ENCODE results near the gene SEMA3F. TPM values are rescaled to one million over a fixed set of nuclear protein-coding genes. Genes with fewer than 3 reads are reported as not detected.
"Not testable (repeated sequence)": the region's sequence is repeated elsewhere in the genome, so short reads cannot be mapped to it uniquely, and the experiment has no call there.

Gene SEMA3F
- total RNA-seq, 5 donors from 2014 or later (not counting 1 experiment from before 2014, with no cell fraction given): 0.32 to 0.46 (median 0.36) TPM; not detected in 1

GRCh38 chr3:50228184-50228763 lies 73.2 kb downstream of the SEMA3F start:
- CTCF ChIA-PET: interaction anchor here (0.6 to 5.5 kb wide), 6 partner anchors 15 to 100 kb away, joined by 3 to 60 read pairs (median 4); no protein-coding TSS in a partner anchor
- H3K27ac Mint-ChIP-seq: peak overlapping the region; percentile 84 to 88
- H3K9me3 ChIP-seq; H3K9me3 Mint-ChIP-seq; H3K27me3 Mint-ChIP-seq; DNase-seq; ATAC-seq (replicated peaks in 1 of 4); H3K27me3 ChIP-seq (replicated peaks in 1 of 2; ENCODE audit: control insufficient read depth in 2 of 2, extremely low read depth in 1 of 2, insufficient read depth in 2 of 2, low read length in 1 of 2); H3K27ac ChIP-seq (ENCODE audit: low read length); H3K36me3 Mint-ChIP-seq; H3K36me3 ChIP-seq (ENCODE audit: control insufficient read depth in 2 of 2, extremely low read depth in 1 of 2, insufficient read depth in 1 of 2, low read length in 1 of 2): not testable (repeated sequence)
- H3K4me3 ChIP-seq (ENCODE audit: control insufficient read depth in 1 of 2, extremely low read depth in 1 of 2, low read length in 1 of 2): peak overlapping the region; percentile 67 to 95
- H3K4me1 ChIP-seq (ENCODE audit: control insufficient read depth in 1 of 2, extremely low read depth in 1 of 2, insufficient read depth in 2 of 2, low read length in 2 of 2): peaks cover 0 to 32% of the 10 kb centered on the region in 2 experiments
- H3K4me1 Mint-ChIP-seq: peaks cover 19 to 33% (median 27%) of the 10 kb centered on the region in 3 donors
- peak overlapping the region; percentile 89 to 93 (median 91) for H3K4me3 Mint-ChIP-seq
- 63% methylated on average over 15 of the region's 15 CpGs for WGBS (ENCODE audit: insufficient coverage)
- POLR2A ChIA-PET: interaction anchor here in 1 of 2 donors (0.8 to 1.8 kb wide), 2 partner anchors 12 to 19 kb away, joined by 3 to 4 read pairs; no protein-coding TSS in a partner anchor

- peaks cover 21 to 33% (median 29%) of the 10 kb centered on the region in 3 donors for H3K4me1 Mint-ChIP-seq
- ChIA-PET POLR2A (interaction anchor here in 1 of 2 donors (0.6 kb wide), 1 partner anchor 26 kb away, joined by 8 read pairs; no protein-coding TSS in a partner anchor), CTCF (interaction anchor here in 1 of 2 donors (0.6 to 5.5 kb wide), 3 partner anchors 10 to 17 kb away, joined by 3 to 60 read pairs (median 5); no protein-coding TSS in a partner anchor)
- Histone ChIP-seq H3K27me3 (replicated peaks in 1 of 2; ENCODE audit: control insufficient read depth in 2 of 2, extremely low read depth in 1 of 2, insufficient read depth in 2 of 2, low read length in 1 of 2) (peaks cover 0 to 6% of the 10 kb centered on the region in 2 experiments), H3K27ac (ENCODE audit: low read length) (no peak overlapping the region), H3K4me3 (ENCODE audit: control insufficient read depth in 1 of 2, extremely low read depth in 1 of 2, low read length in 1 of 2) (no peak overlapping the region), H3K9me3 (no peaks in the 10 kb centered on the region), H3K36me3 (ENCODE audit: control insufficient read depth in 2 of 2, extremely low read depth in 1 of 2, insufficient read depth in 1 of 2, low read length in 1 of 2) (no peaks in the 10 kb centered on the region), H3K4me1 (ENCODE audit: control insufficient read depth in 1 of 2, extremely low read depth in 1 of 2, insufficient read depth in 2 of 2, low read length in 2 of 2) (peaks cover 0 to 32% of the 10 kb centered on the region in 2 experiments)
- H3K36me3 Mint-ChIP-seq: no peaks in the 10 kb centered on the region
- H3K27ac Mint-ChIP-seq: peak overlapping the region; percentile 10 to 46
- no peaks in the 10 kb centered on the region for H3K27me3 Mint-ChIP-seq
- ATAC-seq (replicated peaks in 1 of 4) (no peak), DNase-seq (no peak)
- H3K9me3 Mint-ChIP-seq: no peaks in the 10 kb centered on the region
- 100% methylated on average over 2 of the region's 3 CpGs for WGBS (ENCODE audit: insufficient coverage)
- peak overlapping the region in 2 of 3 donors; percentile 17 to 49 for H3K4me3 Mint-ChIP-seq
These were observed 74.4 kb downstream of the SEMA3F start for GRCh38 chr3:50229490-50229889.

GRCh38 chr3:50230104-50230793 lies 75.1 kb downstream of the SEMA3F start:
- POLR2A ChIA-PET: no interaction called here
- no peaks in the 10 kb centered on the region for H3K9me3 Mint-ChIP-seq
- H3K27me3 Mint-ChIP-seq: no peaks in the 10 kb centered on the region

GRCh38 chr3:50230794-50231125 lies 75.6 kb downstream of the SEMA3F start:
- Histone ChIP-seq H3K4me1 (ENCODE audit: control insufficient read depth in 1 of 2, extremely low read depth in 1 of 2, insufficient read depth in 2 of 2, low read length in 2 of 2) (peaks cover 2 to 42% of the 10 kb centered on the region in 2 experiments), H3K27ac (ENCODE audit: low read length) (no peak overlapping the region), H3K27me3 (replicated peaks in 1 of 2; ENCODE audit: control insufficient read depth in 2 of 2, extremely low read depth in 1 of 2, insufficient read depth in 2 of 2, low read length in 1 of 2) (peaks cover 0 to 4% of the 10 kb centered on the region in 2 experiments), H3K9me3 (no peaks in the 10 kb centered on the region), H3K4me3 (ENCODE audit: control insufficient read depth in 1 of 2, extremely low read depth in 1 of 2, low read length in 1 of 2) (no peak overlapping the region), H3K36me3 (ENCODE audit: control insufficient read depth in 2 of 2, extremely low read depth in 1 of 2, insufficient read depth in 1 of 2, low read length in 1 of 2) (no peaks in the 10 kb centered on the region)
- ChIA-PET CTCF (interaction anchor here in 1 of 2 donors (1.7 kb wide), 1 partner anchor 16 kb away, joined by 4 read pairs; no protein-coding TSS in a partner anchor), POLR2A (no interaction called here)
- WGBS (ENCODE audit: insufficient coverage): 90% methylated on average over 4 of the region's 4 CpGs
- ATAC-seq (replicated peaks in 1 of 4) (no peak), DNase-seq (no peak)
- Mint-ChIP-seq H3K4me1 (peaks cover 25 to 38% (median 33%) of the 10 kb centered on the region in 3 donors), H3K27me3 (no peaks in the 10 kb centered on the region), H3K36me3 (no peaks in the 10 kb centered on the region), H3K27ac (no peak overlapping the region), H3K9me3 (no peaks in the 10 kb centered on the region), H3K4me3 (no peak overlapping the region)

More at GRCh38 chr3:50230104-50230793, 75.1 kb downstream of the SEMA3F start:
- Histone ChIP-seq H3K4me3 (ENCODE audit: control insufficient read depth in 1 of 2, extremely low read depth in 1 of 2, low read length in 1 of 2) (no peak overlapping the region), H3K27ac (ENCODE audit: low read length) (no peak overlapping the region), H3K36me3 (ENCODE audit: control insufficient read depth in 2 of 2, extremely low read depth in 1 of 2, insufficient read depth in 1 of 2, low read length in 1 of 2) (no peaks in the 10 kb centered on the region), H3K4me1 (ENCODE audit: control insufficient read depth in 1 of 2, extremely low read depth in 1 of 2, insufficient read depth in 2 of 2, low read length in 2 of 2) (peaks cover 2 to 40% of the 10 kb centered on the region in 2 experiments), H3K27me3 (replicated peaks in 1 of 2; ENCODE audit: control insufficient read depth in 2 of 2, extremely low read depth in 1 of 2, insufficient read depth in 2 of 2, low read length in 1 of 2) (peaks cover 0 to 6% of the 10 kb centered on the region in 2 experiments), H3K9me3 (no peaks in the 10 kb centered on the region)
- H3K27ac Mint-ChIP-seq: no peak overlapping the region
- H3K4me3 Mint-ChIP-seq: no peak overlapping the region
- no peak for ATAC-seq (replicated peaks in 1 of 4)
- H3K4me1 Mint-ChIP-seq: peaks cover 21 to 34% (median 32%) of the 10 kb centered on the region in 3 donors
- no peak for DNase-seq
- WGBS (ENCODE audit: insufficient coverage): 84% methylated on average over 7 of the region's 8 CpGs
- H3K36me3 Mint-ChIP-seq: no peaks in the 10 kb centered on the region
- CTCF ChIA-PET: interaction anchor here in 1 of 2 donors (1.3 to 1.7 kb wide), 2 partner anchors 13 to 16 kb away, joined by 4 to 5 read pairs; no protein-coding TSS in a partner anchor

GRCh38 chr3:50231581-50231980 lies 76.5 kb downstream of the SEMA3F start:
- no peaks in the 10 kb centered on the region for H3K27me3 Mint-ChIP-seq
- H3K4me1 Mint-ChIP-seq: peaks cover 20 to 36% (median 29%) of the 10 kb centered on the region in 3 donors
- H3K27ac Mint-ChIP-seq: no peak overlapping the region

GRCh38 chr3:50232303-50232702 lies 77.2 kb downstream of the SEMA3F start:
- Histone ChIP-seq H3K27me3 (replicated peaks in 1 of 2; ENCODE audit: control insufficient read depth in 2 of 2, extremely low read depth in 1 of 2, insufficient read depth in 2 of 2, low read length in 1 of 2) (no peaks in the 10 kb centered on the region), H3K27ac (ENCODE audit: low read length) (no peak overlapping the region), H3K36me3 (ENCODE audit: control insufficient read depth in 2 of 2, extremely low read depth in 1 of 2, insufficient read depth in 1 of 2, low read length in 1 of 2) (no peaks in the 10 kb centered on the region), H3K4me1 (ENCODE audit: control insufficient read depth in 1 of 2, extremely low read depth in 1 of 2, insufficient read depth in 2 of 2, low read length in 2 of 2) (peaks cover 2 to 33% of the 10 kb centered on the region in 2 experiments), H3K4me3 (ENCODE audit: control insufficient read depth in 1 of 2, extremely low read depth in 1 of 2, low read length in 1 of 2) (no peak overlapping the region), H3K9me3 (no peaks in the 10 kb centered on the region)
- no peaks in the 10 kb centered on the region for H3K36me3 Mint-ChIP-seq
- H3K27ac Mint-ChIP-seq: peak overlapping the region in 1 of 2 donors; percentile 27
- H3K4me1 Mint-ChIP-seq: peaks cover 16 to 36% (median 25%) of the 10 kb centered on the region in 3 donors
- WGBS (ENCODE audit: insufficient coverage): 77% methylated on average over 1 of the region's 3 CpGs
- H3K27me3 Mint-ChIP-seq: no peaks in the 10 kb centered on the region
- CTCF ChIA-PET: interaction anchor here in 1 of 2 donors (0.6 kb wide), 1 partner anchor 1311 kb away, joined by 6 read pairs; no protein-coding TSS in a partner anchor
- DNase-seq: no peak
- H3K4me3 Mint-ChIP-seq: no peak overlapping the region
- H3K9me3 Mint-ChIP-seq: no peaks in the 10 kb centered on the region
- POLR2A ChIA-PET: no interaction called here
- no peak for ATAC-seq (replicated peaks in 1 of 4)

More at GRCh38 chr3:50231581-50231980, 76.5 kb downstream of the SEMA3F start:
- Histone ChIP-seq H3K27me3 (replicated peaks in 1 of 2; ENCODE audit: control insufficient read depth in 2 of 2, extremely low read depth in 1 of 2, insufficient read depth in 2 of 2, low read length in 1 of 2) (no peaks in the 10 kb centered on the region), H3K27ac (ENCODE audit: low read length) (no peak overlapping the region), H3K36me3 (ENCODE audit: control insufficient read depth in 2 of 2, extremely low read depth in 1 of 2, insufficient read depth in 1 of 2, low read length in 1 of 2) (no peaks in the 10 kb centered on the region), H3K4me1 (ENCODE audit: control insufficient read depth in 1 of 2, extremely low read depth in 1 of 2, insufficient read depth in 2 of 2, low read length in 2 of 2) (peaks cover 2 to 36% of the 10 kb centered on the region in 2 experiments), H3K4me3 (ENCODE audit: control insufficient read depth in 1 of 2, extremely low read depth in 1 of 2, low read length in 1 of 2) (no peak overlapping the region), H3K9me3 (no peaks in the 10 kb centered on the region)
- ATAC-seq (replicated peaks in 1 of 4): no peak
- 94% methylated on average over 4 of the region's 5 CpGs for WGBS (ENCODE audit: insufficient coverage)
- ChIA-PET POLR2A (no interaction called here), CTCF (interaction anchor here in 1 of 2 donors (0.6 to 1.7 kb wide), 2 partner anchors 15 to 1311 kb away, joined by 4 to 6 read pairs; no protein-coding TSS in a partner anchor)
- Mint-ChIP-seq H3K36me3 (no peaks in the 10 kb centered on the region), H3K4me3 (no peak overlapping the region), H3K9me3 (no peaks in the 10 kb centered on the region)
- no peak for DNase-seq
